Thyroid gland (tissue), 4 donors: ENCODE data around the gene CNTNAP5.

Source experiments
- POLR2A ChIP-seq, 2 donors: fragments of 450-650 bp; IDR thresholded peaks; one replicate each; pipeline ENCODE4 v1.6.1; 2017; ENCODE audit warnings: antibody characterized with exemption in 2 of 2, mild to moderate bottlenecking in 2 of 2, moderate library complexity in 1 of 2
- TF ChIP-seq, protein P1 (sequence below), 6 experiments: fragments of 200-600 bp in 3 of 6; fragments of 450-650 bp in 3 of 6; sonication (generic) in 3 of 6; IDR thresholded peaks; one replicate each; pipeline ENCODE4 v1.5.1; 2016 to 2019; ENCODE audit warnings: antibody characterized with exemption in 6 of 6, mild to moderate bottlenecking in 2 of 6, inconsistent platforms in 1 of 6, moderate library complexity in 1 of 6

DNA sequence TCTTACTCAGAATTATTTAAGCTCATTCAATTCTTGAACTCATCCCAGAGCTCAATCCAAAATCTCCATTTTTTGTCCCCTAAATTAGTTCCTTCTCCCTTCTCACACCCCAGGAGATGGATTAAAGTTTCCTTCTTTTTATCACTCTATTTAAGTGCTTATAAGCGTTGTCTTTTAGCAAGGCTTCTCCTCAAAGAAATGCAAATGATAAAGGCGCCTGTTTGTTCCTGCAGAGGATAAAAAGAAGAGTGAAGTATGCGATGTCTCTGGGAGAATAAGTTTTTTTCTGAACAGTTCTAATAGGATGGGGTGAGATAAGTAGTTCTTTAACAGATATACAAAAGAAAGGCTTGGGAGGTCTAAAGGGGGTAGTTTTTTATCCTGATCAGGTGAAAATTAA, 303.3 kb downstream of the CNTNAP5 start:
- TF ChIP-seq, protein P1, sequence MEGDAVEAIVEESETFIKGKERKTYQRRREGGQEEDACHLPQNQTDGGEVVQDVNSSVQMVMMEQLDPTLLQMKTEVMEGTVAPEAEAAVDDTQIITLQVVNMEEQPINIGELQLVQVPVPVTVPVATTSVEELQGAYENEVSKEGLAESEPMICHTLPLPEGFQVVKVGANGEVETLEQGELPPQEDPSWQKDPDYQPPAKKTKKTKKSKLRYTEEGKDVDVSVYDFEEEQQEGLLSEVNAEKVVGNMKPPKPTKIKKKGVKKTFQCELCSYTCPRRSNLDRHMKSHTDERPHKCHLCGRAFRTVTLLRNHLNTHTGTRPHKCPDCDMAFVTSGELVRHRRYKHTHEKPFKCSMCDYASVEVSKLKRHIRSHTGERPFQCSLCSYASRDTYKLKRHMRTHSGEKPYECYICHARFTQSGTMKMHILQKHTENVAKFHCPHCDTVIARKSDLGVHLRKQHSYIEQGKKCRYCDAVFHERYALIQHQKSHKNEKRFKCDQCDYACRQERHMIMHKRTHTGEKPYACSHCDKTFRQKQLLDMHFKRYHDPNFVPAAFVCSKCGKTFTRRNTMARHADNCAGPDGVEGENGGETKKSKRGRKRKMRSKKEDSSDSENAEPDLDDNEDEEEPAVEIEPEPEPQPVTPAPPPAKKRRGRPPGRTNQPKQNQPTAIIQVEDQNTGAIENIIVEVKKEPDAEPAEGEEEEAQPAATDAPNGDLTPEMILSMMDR (IDR thresholded peaks at IDR 0.05), result no peak
- no peak for TF ChIP-seq POLR2A (IDR thresholded peaks at IDR 0.05)
